Tibial artery (tissue), 4 donors: Measurements from ENCODE around the gene PSMG3.

Experiments used
- DNase-seq, 2 donors: peaks; one replicate each; pipeline ENCODE4 v3.0.0-alpha.2; 2019
- H3K27ac ChIP-seq, 2 donors: fragments of 200-600 bp; sonication (generic) in 1 of 2; 1 replicate in 1 of 2; 2 replicates in 1 of 2; pipeline ENCODE4 v1.5.1; 2018 to 2019; ENCODE audit warnings: mild to moderate bottlenecking in 1 of 2
- H3K27me3 ChIP-seq, 2 donors: fragments of 200-600 bp; sonication (generic) in 1 of 2; one replicate each; pipeline versions ENCODE4 v1.5.1 to v1.6.0; 2016 to 2019
- H3K36me3 ChIP-seq, 3 donors: fragments of 200-600 bp; sonication (generic) in 2 of 3; one replicate each; pipeline ENCODE4 v1.5.1; 2016 to 2019; ENCODE audit warnings: mild to moderate bottlenecking in 2 of 3
- H3K4me1 ChIP-seq, 4 donors: fragments of 200-600 bp; sonication (generic) in 2 of 4; 1 replicate in 3 of 4; 2 replicates in 1 of 4; pipeline ENCODE4 v1.5.1; 2016 to 2019
- H3K4me3 ChIP-seq, 2 donors: fragments of 200-600 bp; sonication (generic) in 1 of 2; 1 replicate in 1 of 2; 2 replicates in 1 of 2; pipeline ENCODE4 v1.5.1; 2018 to 2019; ENCODE audit warnings: mild to moderate bottlenecking in 2 of 2
- H3K9me3 ChIP-seq, 3 donors: fragments of 200-600 bp; sonication (generic) in 1 of 3; one replicate each; pipeline ENCODE4 v1.5.1; 2016 to 2019
- CTCF ChIP-seq, 2 experiments: fragments of 200-600 bp in 1 of 2; fragments of 450-650 bp in 1 of 2; IDR thresholded peaks; one replicate each; pipeline ENCODE4 v1.5.1; 2017 to 2019; ENCODE audit warnings: antibody characterized with exemption in 2 of 2, mild to moderate bottlenecking in 1 of 2, moderate library complexity in 1 of 2
- intact Hi-C: fragments of 100-400 bp; cut with DNase I; formaldehyde crosslinking; loops from one replicate; pipeline ENCODE4 v1.15.0; 2023; ENCODE audit warnings: low total_unique reads

The PSMG3 gene

DNA sequence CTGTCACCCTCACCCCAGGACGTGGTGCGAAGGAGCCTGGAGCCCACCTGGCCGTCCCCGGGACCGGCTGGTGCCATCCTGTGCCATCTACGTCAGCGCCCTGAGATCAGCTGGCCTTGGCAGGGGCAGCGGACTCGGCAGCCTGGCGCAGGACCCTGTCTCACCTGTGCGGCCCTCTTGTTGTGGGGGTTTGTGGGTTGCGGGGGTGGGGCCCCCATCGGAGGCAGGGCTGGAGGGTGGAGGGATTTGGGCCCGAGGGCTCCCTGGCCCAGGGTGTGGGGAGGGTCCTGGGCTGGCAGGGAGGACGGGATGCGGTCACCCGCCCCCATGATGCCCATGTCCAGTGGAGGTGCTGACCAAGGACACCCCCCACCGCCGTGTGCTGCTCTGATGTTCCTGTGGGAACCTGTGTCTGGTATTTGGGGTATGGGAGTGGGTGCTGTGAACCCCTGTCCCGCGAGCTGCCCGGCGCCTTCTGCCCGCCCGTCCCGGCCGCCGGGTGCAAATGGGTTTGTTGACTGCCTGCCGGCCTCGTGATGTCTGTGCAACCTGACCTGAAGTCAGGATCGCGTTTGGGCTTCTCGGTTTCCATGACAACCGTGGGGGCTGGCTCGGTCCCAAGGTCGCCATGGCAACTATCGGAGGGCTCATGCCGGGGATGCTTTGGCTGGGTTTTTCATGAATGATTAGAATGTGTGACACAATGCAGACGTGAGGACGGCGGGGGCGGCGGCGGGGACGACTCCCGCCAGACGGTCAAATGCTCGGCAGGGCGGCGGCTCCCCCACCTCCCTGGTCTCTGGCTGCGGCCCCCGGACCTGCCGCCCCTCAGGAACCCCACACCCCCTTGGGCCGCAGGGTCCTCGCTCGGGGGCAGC is 32.1 kb downstream of the PSMG3 start:
- Histone ChIP-seq H3K4me1 (peaks cover 21 to 69% (median 54%) of the 10 kb centered on the region in 4 donors), H3K36me3 (peaks cover 29 to 50% (median 34%) of the 10 kb centered on the region in 3 donors), H3K27ac (peak overlapping the region; percentile 99 to 100), H3K9me3 (no peaks in the 10 kb centered on the region), H3K27me3 (no peaks in the 10 kb centered on the region), H3K4me3 (peak overlapping the region; percentile 62 to 76)
- intact Hi-C loops = loop anchor here (2.0 kb wide), 1 partner anchor 33 kb away; the partner anchor contains the start of gene INTS1
- no peak for TF ChIP-seq CTCF (IDR thresholded peaks at IDR 0.05)
- DNase-seq = peak; percentile 95 to 99

GRCh38 chr7:1536743-1537534 is 32.9 kb downstream of the PSMG3 start:
- peak overlapping the region; percentile 99 to 100 for H3K27ac ChIP-seq
- TF ChIP-seq CTCF (IDR thresholded peaks at IDR 0.05) = peak in 1 of 2 experiments; percentile 5
- intact Hi-C loops = loop anchor here (2.0 kb wide), 1 partner anchor 32 kb away; the partner anchor contains the start of gene INTS1
- no peaks in the 10 kb centered on the region for H3K27me3 ChIP-seq
- peaks cover 22 to 41% (median 25%) of the 10 kb centered on the region in 3 donors for H3K36me3 ChIP-seq
- H3K4me1 ChIP-seq = peaks cover 21 to 74% (median 60%) of the 10 kb centered on the region in 4 donors
- peak overlapping the region; percentile 62 to 76 for H3K4me3 ChIP-seq
- no peaks in the 10 kb centered on the region for H3K9me3 ChIP-seq
- peak; percentile 97 to 99 for DNase-seq

- Histone ChIP-seq H3K4me3 (peak overlapping the region; percentile 62 to 76), H3K27me3 (no peaks in the 10 kb centered on the region), H3K9me3 (no peaks in the 10 kb centered on the region), H3K4me1 (peaks cover 21 to 76% (median 63%) of the 10 kb centered on the region in 4 donors), H3K36me3 (peaks cover 20 to 36% (median 21%) of the 10 kb centered on the region in 3 donors), H3K27ac (peak overlapping the region; percentile 99 to 100)
- DNase-seq = no peak
- intact Hi-C loops = loop anchor here (2.0 kb wide), 1 partner anchor 32 kb away; the partner anchor contains the start of gene INTS1
- TF ChIP-seq CTCF (IDR thresholded peaks at IDR 0.05) = no peak
Measured at GRCh38 chr7:1536455-1536742, 33.4 kb downstream of the PSMG3 start.

GRCh38 chr7:1535701-1536454 is 34.0 kb downstream of the PSMG3 start:
- intact Hi-C loops = loop anchor here (2.0 kb wide), 1 partner anchor 31 kb away; the partner anchor contains the start of gene INTS1
- Histone ChIP-seq H3K9me3 (no peaks in the 10 kb centered on the region), H3K27ac (peak overlapping the region; percentile 99 to 100), H3K4me1 (peaks cover 21 to 76% (median 63%) of the 10 kb centered on the region in 4 donors), H3K4me3 (peak overlapping the region in 1 of 2 donors; percentile 76), H3K27me3 (no peaks in the 10 kb centered on the region), H3K36me3 (peaks cover 15 to 31% (median 15%) of the 10 kb centered on the region in 3 donors)
- DNase-seq = peak in 1 of 2 donors; percentile 76
- TF ChIP-seq CTCF (IDR thresholded peaks at IDR 0.05) = no peak

DNA sequence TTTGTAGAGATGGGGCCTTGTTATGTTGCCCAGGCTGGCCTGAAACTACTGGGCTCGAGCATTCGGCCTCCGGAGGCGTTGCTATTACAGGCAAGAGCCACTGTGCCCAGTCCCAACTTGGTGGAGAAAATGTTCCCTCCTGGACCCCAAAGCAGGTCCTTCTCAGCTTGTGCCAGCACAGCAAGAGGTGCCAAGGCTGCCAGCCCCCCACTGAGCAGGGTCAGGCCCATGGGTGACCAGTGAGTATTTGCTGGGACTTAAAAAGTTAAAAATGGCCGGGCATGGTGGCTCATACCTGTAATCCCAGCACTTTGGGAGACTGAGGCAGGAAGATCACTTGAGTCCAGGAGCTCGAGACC is 34.8 kb downstream of the PSMG3 start:
- H3K27ac ChIP-seq = peak overlapping the region; percentile 99 to 100

More for the DNA sequence above, 34.8 kb downstream of the PSMG3 start:
- Histone ChIP-seq H3K27me3 (no peaks in the 10 kb centered on the region), H3K4me1 (peaks cover 21 to 74% (median 63%) of the 10 kb centered on the region in 4 donors), H3K36me3 (peaks cover 7 to 23% (median 7%) of the 10 kb centered on the region in 3 donors), H3K4me3 (no peak overlapping the region), H3K9me3 (no peaks in the 10 kb centered on the region)
- intact Hi-C loops = no loop called here
- no peak for TF ChIP-seq CTCF (IDR thresholded peaks at IDR 0.05)
- DNase-seq = no peak
